ENCODE measurements around the gene KCNC1.

- TF ChIP-seq CTCF (IDR thresholded peaks at IDR 0.05) = no peak
- TF ChIP-seq POLR2A (IDR thresholded peaks at IDR 0.05) = no peak
Measured at GRCh38 chr11:17771415-17771814, 36.8 kb downstream of the KCNC1 start.
